DMS53 treated with DMSO at 0.1 percent for 48 hours (cell line): ENCODE measurements around the gene CCDC154.
A peak's percentile ranks its signal among the peaks of the same experiment; 100 is the strongest.
"Not testable (repeated sequence)": the region's sequence is repeated elsewhere in the genome, so short reads cannot be mapped to it uniquely, and the experiment has no call there.

ENCODE experiments used
- DNase-seq: peaks from one replicate; lab custom pipeline; 2025; ENCODE audit not compliant: unreplicated experiment; lab: John Stamatoyannopoulos, UW

Gene CCDC154

GRCh38 chr16:1443980-1444729 is at the start of gene CCDC154:
Gene CCDC154 (minus strand): TSS chr16:1444556. CDS start chr16:1444322, 234 bp downstream.
- DNase-seq = no peak

GRCh38 chr16:1493746-1494094 is 49.4 kb upstream of the CCDC154 start:
- DNase-seq = no peak

GRCh38 chr16:1492923-1493745 is 48.8 kb upstream of the CCDC154 start, which contains the start of gene TELO2:
Gene TELO2 (plus strand): TSS chr16:1493360. CDS start chr16:1494282, 922 bp downstream.
- peak; percentile 54 for DNase-seq

GRCh38 chr16:1492082-1492922 is 47.9 kb upstream of the CCDC154 start:
- no peak for DNase-seq

GRCh38 chr16:1491327-1491726 is 47.0 kb upstream of the CCDC154 start:
- no peak for DNase-seq

- no peak for DNase-seq
Measured at GRCh38 chr16:1489077-1489476, 44.7 kb upstream of the CCDC154 start.

GRCh38 chr16:1488619-1489018 is 44.3 kb upstream of the CCDC154 start, which contains the start of gene PTX4:
Gene PTX4 (minus strand): TSS chr16:1488944. CDS start chr16:1488909, 35 bp downstream.
- no peak for DNase-seq

GRCh38 chr16:1488054-1488601 is 43.8 kb upstream of the CCDC154 start:
- DNase-seq = no peak

GRCh38 chr16:1487395-1488053 is 43.2 kb upstream of the CCDC154 start:
- no peak for DNase-seq

- DNase-seq = no peak
Measured at GRCh38 chr16:1486551-1487390, 42.4 kb upstream of the CCDC154 start.

GRCh38 chr16:1485847-1486496 is 41.6 kb upstream of the CCDC154 start:
- no peak for DNase-seq

- DNase-seq = no peak
Measured at GRCh38 chr16:1481906-1482835, 37.8 kb upstream of the CCDC154 start.

GRCh38 chr16:1478937-1479336 is 34.6 kb upstream of the CCDC154 start:
- not testable (repeated sequence) for DNase-seq

GRCh38 chr16:1477033-1477432 is 32.7 kb upstream of the CCDC154 start:
- DNase-seq = no peak

GRCh38 chr16:1475552-1476114 is 31.3 kb upstream of the CCDC154 start:
- DNase-seq = no peak

- DNase-seq = peak; percentile 35
Measured at GRCh38 chr16:1474796-1475551, 30.6 kb upstream of the CCDC154 start, which contains the start of gene CLCN7. Gene CLCN7 (minus strand): TSS chr16:1475028. CDS start chr16:1474974, 54 bp downstream.
